A549 treated with AZD9567 at 1 μM for 4 hours (cell line): ENCODE results near the gene MMRN1. TPM values are rescaled to one million over a fixed set of nuclear protein-coding genes. Genes with fewer than 3 reads are reported as not detected.

Experiments used
- total RNA-seq: library from RNA; stranded (reverse); fragments of 200-300 nt; extraction: Qiagen RNA extraction; gene quantifications from 5 replicates; pipeline ENCODE4 v1.2.3, GENCODE V29; 2022; ENCODE audit not compliant: insufficient read depth

MMRN1 gene, protein sequence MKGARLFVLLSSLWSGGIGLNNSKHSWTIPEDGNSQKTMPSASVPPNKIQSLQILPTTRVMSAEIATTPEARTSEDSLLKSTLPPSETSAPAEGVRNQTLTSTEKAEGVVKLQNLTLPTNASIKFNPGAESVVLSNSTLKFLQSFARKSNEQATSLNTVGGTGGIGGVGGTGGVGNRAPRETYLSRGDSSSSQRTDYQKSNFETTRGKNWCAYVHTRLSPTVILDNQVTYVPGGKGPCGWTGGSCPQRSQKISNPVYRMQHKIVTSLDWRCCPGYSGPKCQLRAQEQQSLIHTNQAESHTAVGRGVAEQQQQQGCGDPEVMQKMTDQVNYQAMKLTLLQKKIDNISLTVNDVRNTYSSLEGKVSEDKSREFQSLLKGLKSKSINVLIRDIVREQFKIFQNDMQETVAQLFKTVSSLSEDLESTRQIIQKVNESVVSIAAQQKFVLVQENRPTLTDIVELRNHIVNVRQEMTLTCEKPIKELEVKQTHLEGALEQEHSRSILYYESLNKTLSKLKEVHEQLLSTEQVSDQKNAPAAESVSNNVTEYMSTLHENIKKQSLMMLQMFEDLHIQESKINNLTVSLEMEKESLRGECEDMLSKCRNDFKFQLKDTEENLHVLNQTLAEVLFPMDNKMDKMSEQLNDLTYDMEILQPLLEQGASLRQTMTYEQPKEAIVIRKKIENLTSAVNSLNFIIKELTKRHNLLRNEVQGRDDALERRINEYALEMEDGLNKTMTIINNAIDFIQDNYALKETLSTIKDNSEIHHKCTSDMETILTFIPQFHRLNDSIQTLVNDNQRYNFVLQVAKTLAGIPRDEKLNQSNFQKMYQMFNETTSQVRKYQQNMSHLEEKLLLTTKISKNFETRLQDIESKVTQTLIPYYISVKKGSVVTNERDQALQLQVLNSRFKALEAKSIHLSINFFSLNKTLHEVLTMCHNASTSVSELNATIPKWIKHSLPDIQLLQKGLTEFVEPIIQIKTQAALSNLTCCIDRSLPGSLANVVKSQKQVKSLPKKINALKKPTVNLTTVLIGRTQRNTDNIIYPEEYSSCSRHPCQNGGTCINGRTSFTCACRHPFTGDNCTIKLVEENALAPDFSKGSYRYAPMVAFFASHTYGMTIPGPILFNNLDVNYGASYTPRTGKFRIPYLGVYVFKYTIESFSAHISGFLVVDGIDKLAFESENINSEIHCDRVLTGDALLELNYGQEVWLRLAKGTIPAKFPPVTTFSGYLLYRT
- total RNA-seq = not detected in 5 replicates

DNA sequence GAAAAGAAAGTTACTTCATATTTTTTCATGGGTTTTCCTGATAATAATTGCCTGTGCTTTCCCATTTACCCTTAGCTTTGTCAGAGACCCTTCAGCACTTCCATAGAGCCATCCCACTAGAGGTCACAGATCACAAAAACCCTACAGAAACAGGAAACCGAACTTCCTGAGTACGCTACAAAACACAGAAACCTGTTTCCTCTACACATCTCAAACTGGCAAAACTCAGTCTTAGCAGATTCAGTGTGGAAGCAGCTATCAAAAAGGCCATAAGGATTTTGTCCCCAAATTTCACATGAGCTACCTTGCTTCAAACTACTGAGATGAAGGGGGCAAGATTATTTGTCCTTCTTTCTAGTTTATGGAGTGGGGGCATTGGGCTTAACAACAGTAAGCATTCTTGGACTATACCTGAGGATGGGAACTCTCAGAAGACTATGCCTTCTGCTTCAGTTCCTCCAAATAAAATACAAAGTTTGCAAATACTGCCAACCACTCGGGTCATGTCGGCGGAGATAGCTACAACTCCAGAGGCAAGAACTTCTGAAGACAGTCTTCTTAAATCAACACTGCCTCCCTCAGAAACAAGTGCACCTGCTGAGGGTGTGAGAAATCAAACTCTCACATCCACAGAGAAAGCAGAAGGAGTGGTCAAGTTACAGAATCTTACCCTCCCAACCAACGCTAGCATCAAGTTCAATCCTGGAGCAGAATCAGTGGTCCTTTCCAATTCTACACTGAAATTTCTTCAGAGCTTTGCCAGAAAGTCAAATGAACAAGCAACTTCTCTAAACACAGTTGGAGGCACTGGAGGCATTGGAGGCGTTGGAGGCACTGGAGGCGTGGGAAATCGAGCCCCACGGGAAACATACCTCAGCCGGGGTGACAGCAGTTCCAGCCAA is at the start of gene MMRN1:
TSS of gene MMRN1 (plus strand) at position 206 of the 902 bp plus-strand sequence. CDS start at position 324, 118 bp downstream.

Other genes with a start within 250 kb of the MMRN1 start
- 0.11 to 0.15 TPM (median 0.12 TPM) in 3 of 5 replicates, not detected in the others for gene SNCA, start 57.7 kb upstream of the MMRN1 start, total RNA-seq
- gene CCSER1, start 232.5 kb downstream of the MMRN1 start, total RNA-seq = 0.28 TPM in 1 of 5 replicates, not detected in the others